IMR-90 (cell line): ENCODE measurements around the gene CPNE6.

ENCODE experiments used
- CTCF ChIP-seq: conservative IDR thresholded peaks from 2 replicates; pipeline ENCODE4 v1.5.1; 2012; ENCODE audit warnings: mild to moderate bottlenecking, low read depth, low read length, improper control_type of control experiment
- MAZ ChIP-seq: IDR thresholded peaks from 2 replicates; pipeline ENCODE4 v1.6.1; 2012; ENCODE audit warnings: low read depth, mild to moderate bottlenecking, low read length, improper control_type of control experiment, moderate library complexity, borderline replicate concordance
- POLR2A ChIP-seq: IDR thresholded peaks from 2 replicates; pipeline ENCODE4 v1.6.1; 2012; ENCODE audit warnings: mild to moderate bottlenecking, low read depth, low read length
- RAD21 ChIP-seq: IDR thresholded peaks from 2 replicates; pipeline ENCODE4 v1.6.1; 2012; ENCODE audit warnings: low read length, improper control_type of control experiment

- TF ChIP-seq RAD21 = no peak
- no peak for TF ChIP-seq CTCF
- no peak for TF ChIP-seq MAZ
- no peak for TF ChIP-seq POLR2A
These were observed 4.9 kb downstream of the CPNE6 start for GRCh38 chr14:24076302-24076601.
